NCI-H446 (cell line): ENCODE data around the gene RETREG3.
"Not testable (repeated sequence)": the region's sequence is repeated elsewhere in the genome, so short reads cannot be mapped to it uniquely, and the experiment has no call there.

ENCODE experiments used
- DNase-seq, 2 experiments: peaks; one replicate each; lab custom pipeline; 2025; lab: John Stamatoyannopoulos, UW

The RETREG3 gene

GRCh38 chr17:42571435-42572225 lies 37.5 kb downstream of the RETREG3 start:
- DNase-seq = no peak

- DNase-seq = no peak
Observed at GRCh38 chr17:42568341-42569111, 40.6 kb downstream of the RETREG3 start.

GRCh38 chr17:42566883-42567573 lies 42.1 kb downstream of the RETREG3 start, which contains the start of gene MLX:
Gene MLX (plus strand): TSS chr17:42567100. CDS start chr17:42567125, 25 bp downstream.
- peak; percentile 76 to 95 for DNase-seq

DNA sequence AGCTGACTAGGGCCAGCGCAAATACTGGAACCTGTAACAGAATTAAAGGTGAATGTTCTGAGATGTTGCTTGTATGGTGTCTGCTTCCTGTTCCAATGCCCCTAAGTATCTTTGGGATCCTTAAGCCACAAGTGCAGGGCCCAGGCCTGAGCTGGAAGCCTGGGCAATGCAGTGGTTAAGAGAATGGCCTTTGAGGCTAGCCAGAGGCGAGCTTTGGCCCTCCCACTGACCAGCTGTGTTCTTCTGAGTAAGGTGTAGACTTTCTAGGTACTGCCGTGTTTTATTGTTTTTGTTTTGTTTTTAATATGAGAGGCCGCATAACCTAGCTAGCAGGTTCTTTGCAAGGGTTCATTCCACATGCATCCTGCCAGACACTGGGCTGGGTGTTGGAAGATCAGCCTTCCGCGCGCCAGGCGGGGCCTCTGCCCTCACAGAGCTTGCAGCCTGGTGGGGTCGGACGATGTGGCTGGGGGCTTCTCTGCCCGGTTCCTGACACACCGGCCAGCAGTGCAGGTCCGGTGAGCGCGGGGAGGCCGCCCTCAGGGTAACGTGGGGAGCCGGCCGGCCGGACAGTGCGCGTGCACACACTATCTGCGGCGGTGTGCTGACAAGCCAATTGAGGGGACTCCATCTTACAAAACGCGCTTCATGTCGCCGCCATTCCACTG lies 42.8 kb downstream of the RETREG3 start:
- no peak for DNase-seq

GRCh38 chr17:42565523-42566214 lies 43.5 kb downstream of the RETREG3 start:
- no peak for DNase-seq

DNA sequence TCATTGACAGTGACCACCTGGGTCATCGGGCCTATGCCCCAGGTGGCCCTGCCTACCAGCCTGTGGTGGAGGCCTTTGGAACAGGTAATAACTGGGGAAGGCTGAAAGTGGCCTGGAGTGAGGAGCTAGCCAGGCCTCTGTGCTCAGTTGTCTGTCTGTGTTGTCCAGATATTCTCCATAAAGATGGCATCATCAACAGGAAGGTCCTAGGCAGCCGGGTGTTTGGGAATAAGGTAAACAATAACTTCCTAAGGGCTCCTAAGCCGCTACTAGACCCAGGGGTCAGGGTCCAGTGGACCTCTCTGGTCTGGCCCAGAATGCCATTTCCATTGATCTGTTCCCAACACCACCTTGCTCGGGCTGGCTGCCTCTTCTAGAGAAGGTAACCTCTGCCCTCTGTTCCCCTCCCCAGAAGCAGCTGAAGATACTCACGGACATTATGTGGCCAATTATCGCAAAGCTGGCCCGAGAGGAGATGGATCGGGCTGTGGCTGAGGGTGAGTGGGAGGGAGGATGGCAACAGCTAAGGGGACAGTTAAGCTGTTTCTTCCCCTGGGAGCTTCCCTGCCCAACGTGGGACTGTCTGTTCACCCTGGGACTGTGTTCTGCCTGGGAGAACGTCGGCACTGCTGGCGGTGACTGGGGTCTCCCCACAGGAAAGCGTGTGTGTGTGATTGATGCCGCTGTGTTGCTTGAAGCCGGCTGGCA lies 44.2 kb downstream of the RETREG3 start:
- DNase-seq = no peak

DNA sequence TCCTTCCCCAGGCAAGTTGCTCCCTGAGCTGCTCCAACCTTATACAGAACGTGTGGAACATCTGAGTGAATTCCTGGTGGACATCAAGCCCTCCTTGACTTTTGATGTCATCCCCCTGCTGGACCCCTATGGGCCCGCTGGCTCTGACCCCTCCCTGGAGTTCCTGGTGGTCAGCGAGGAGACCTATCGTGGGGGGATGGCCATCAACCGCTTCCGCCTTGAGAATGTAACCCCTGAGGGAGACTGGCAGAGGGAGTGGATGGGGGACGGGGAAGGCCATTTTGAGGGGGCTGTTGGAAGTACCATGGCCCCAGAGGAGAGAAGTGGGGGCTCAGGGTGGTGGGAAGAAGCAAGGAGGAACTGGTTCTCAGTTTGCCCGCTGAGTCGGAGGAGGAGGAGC lies 45.2 kb downstream of the RETREG3 start:
- DNase-seq = no peak

- peak in 1 of 2 experiments; percentile 14 for DNase-seq
Observed at GRCh38 chr17:42563543-42563942, 45.6 kb downstream of the RETREG3 start.

DNA sequence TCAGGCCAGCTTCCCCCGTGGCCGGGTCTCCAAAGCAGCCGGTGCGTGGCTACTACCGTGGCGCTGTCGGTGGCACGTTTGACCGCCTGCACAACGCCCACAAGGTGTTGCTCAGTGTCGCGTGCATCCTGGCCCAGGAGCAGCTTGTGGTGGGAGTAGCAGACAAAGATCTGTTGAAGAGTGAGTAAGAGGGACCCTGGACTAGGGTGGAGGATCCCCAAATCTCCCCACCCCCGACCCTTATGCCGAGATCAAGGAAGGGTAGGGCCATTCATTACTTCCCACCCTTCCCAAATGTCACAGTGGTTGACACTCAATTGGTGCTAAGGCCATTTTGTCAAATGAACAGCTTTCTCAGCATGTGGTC lies 46.0 kb downstream of the RETREG3 start:
- DNase-seq = no peak

- no peak for DNase-seq
Observed at GRCh38 chr17:42562388-42563142, 46.6 kb downstream of the RETREG3 start.

DNA sequence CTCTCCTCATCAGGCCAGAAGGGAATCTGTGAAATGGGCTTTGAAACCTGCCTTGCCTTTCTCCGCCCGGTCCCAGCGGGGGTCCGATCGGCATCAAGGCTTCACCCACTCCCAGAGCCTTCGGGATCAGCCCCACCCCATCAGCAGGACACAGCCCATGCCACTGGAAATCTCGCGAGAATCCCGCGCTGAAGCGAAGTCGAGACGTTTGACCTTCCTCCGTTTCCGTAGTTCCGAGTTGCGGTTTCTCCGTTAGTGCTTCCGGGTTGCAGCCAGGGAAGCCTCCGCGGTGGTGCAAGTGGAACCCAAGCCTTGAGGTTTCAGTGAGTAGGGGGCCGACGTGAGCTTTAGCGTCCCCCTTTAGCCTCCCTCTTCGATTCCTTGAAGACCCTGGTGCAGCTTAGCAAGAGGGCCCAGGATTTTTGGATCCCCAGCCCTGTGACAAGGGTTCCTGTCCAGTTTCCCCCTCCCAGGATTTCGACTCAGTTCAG lies 47.2 kb downstream of the RETREG3 start, which contains the start of gene COASY:
Gene COASY (plus strand): TSS at position 252 of the 491 bp plus-strand sequence. CDS start 475 bp downstream, outside the sequence.
- DNase-seq = peak; percentile 96 to 98

- no peak for DNase-seq
Observed at GRCh38 chr17:42560246-42560645, 48.9 kb downstream of the RETREG3 start.

- no peak for DNase-seq
Observed at GRCh38 chr17:42559075-42559474, 50.1 kb downstream of the RETREG3 start.

- not testable (repeated sequence) for DNase-seq
Observed at GRCh38 chr17:42555961-42556617, 53.1 kb downstream of the RETREG3 start.

GRCh38 chr17:42555122-42555622 lies 54.0 kb downstream of the RETREG3 start:
- no peak for DNase-seq

GRCh38 chr17:42554250-42555121 lies 54.7 kb downstream of the RETREG3 start:
- DNase-seq = peak; percentile 11 to 78

GRCh38 chr17:42553866-42554249 lies 55.3 kb downstream of the RETREG3 start:
- DNase-seq = no peak
